ENCODE measurements around the gene THEMIS. TPM values are rescaled to one million over a fixed set of nuclear protein-coding genes. Genes with fewer than 3 reads are reported as not detected.

THEMIS gene
- total and polyA plus RNA-seq, 2 of the 4 experiments (the other 2 are of a cell fraction), result not detected

- H3K23ac ChIP-seq (ENCODE audit: low read depth, low read length), result no peak overlapping the region
- no peak overlapping the region for H3K18ac ChIP-seq (ENCODE audit: low read depth, low read length)
- no peak overlapping the region for H4K91ac ChIP-seq (ENCODE audit: insufficient read depth, low read depth, low read length)
- no peak overlapping the region for H3K56ac ChIP-seq (ENCODE audit: extremely low read depth, insufficient read depth, low read length)
- dilution Hi-C loops (cut with HindIII; ENCODE audit: low sequenced_read_pairs, unreplicated experiment), result no loop called here
- ATAC-seq (ENCODE audit: low read depth), result no peak
- no peak overlapping the region for H2BK15ac ChIP-seq (ENCODE audit: low read depth, low read length)
- H2AK9ac ChIP-seq (replicated peaks; ENCODE audit: low read depth, low read length, poor library complexity), result no peak overlapping the region
- no peaks in the 10 kb centered on the region for H3K9me1 ChIP-seq (ENCODE audit: insufficient read depth, low read length)
- no peak overlapping the region for H2AFZ ChIP-seq (replicated peaks; ENCODE audit: low read length, poor library complexity)
- H3K9me3 ChIP-seq (ENCODE audit: control insufficient read depth, insufficient read depth, low read length), result no peaks in the 10 kb centered on the region
- H2BK5ac ChIP-seq (ENCODE audit: low read depth, low read length, poor library complexity, severe bottlenecking), result no peak overlapping the region
- no peak overlapping the region for H2BK20ac ChIP-seq (ENCODE audit: low read depth, low read length)
- no peaks in the 10 kb centered on the region for H3K36me3 ChIP-seq (ENCODE audit: control insufficient read depth, insufficient read depth, low read length)
- H2AK5ac ChIP-seq (ENCODE audit: low read depth, low read length), result no peak overlapping the region
- no peak overlapping the region for H3K4ac ChIP-seq (ENCODE audit: low read depth, low read length)
- no peak for DNase-seq
- H3K27ac ChIP-seq (ENCODE audit: insufficient read depth, low read length), result no peak overlapping the region
- no peaks in the 10 kb centered on the region for H3K4me1 ChIP-seq (ENCODE audit: control insufficient read depth, insufficient read depth, low read length)
- intact Hi-C loops (cut with micrococcal nuclease), result no loop called here
- no TSS peak for BruUV-seq (replicated peaks)
- no peak overlapping the region for H2BK120ac ChIP-seq (ENCODE audit: low read depth, low read length)
- no peak overlapping the region for H3K4me3 ChIP-seq (ENCODE audit: insufficient read depth, low read depth, low read length)
- no peak for TF ChIP-seq CEBPB (IDR thresholded peaks at IDR 0.05; ENCODE audit: low read depth, low read length)
- no peak for TF ChIP-seq FOS (IDR thresholded peaks at IDR 0.05; ENCODE audit: low read depth, low read length)
- TF ChIP-seq BHLHE40 (IDR thresholded peaks at IDR 0.05; ENCODE audit: low read depth, low read length), result no peak
- TF ChIP-seq RAD21 (IDR thresholded peaks at IDR 0.05; ENCODE audit: low read length), result no peak
- no peak overlapping the region for H3K4me2 ChIP-seq (ENCODE audit: low read depth, low read length)
- H3K27me3 ChIP-seq (ENCODE audit: control insufficient read depth, insufficient read depth, low read length), result peaks cover 6% of the 10 kb centered on the region
- H4K5ac ChIP-seq (ENCODE audit: low read depth, low read length), result no peak overlapping the region
- POLR2A ChIA-PET (ENCODE audit: unreplicated experiment), result no interaction called here
- H4K8ac ChIP-seq (ENCODE audit: low read depth in 2 of 2, low read length in 2 of 2), result no peak overlapping the region
- no CpG with 5 or more reads among the region's 3 CpGs for WGBS, 2 experiments (ENCODE audit: extremely low coverage in 2 of 2, insufficient read length in 1 of 2)
- no peak overlapping the region for H3K9ac ChIP-seq (ENCODE audit: low read depth, low read length)
- no peaks in the 10 kb centered on the region for H4K20me1 ChIP-seq (ENCODE audit: insufficient read depth, low read length)
- CTCF ChIA-PET, result no interaction called here
- in situ Hi-C loops (cut with MboI; ENCODE audit: low sequenced_read_pairs), result no loop called here
- H3K14ac ChIP-seq (replicated peaks; ENCODE audit: low read depth, low read length), result no peak overlapping the region
- no peaks in the 10 kb centered on the region for H3K79me1 ChIP-seq (ENCODE audit: low read depth in 1 of 2, low read length in 2 of 2)
Measured at GRCh38 chr6:127718694-127719093, 182.2 kb downstream of the THEMIS start.

Measured in IMR-90 (cell line).